D341Med (cell line): Measurements from ENCODE around the gene CACNA1C.

ENCODE experiments used
- DNase-seq: peaks from one replicate; pipeline ENCODE4 v3.0.0; 2012; ENCODE audit warnings: low spot score

Gene CACNA1C

DNA sequence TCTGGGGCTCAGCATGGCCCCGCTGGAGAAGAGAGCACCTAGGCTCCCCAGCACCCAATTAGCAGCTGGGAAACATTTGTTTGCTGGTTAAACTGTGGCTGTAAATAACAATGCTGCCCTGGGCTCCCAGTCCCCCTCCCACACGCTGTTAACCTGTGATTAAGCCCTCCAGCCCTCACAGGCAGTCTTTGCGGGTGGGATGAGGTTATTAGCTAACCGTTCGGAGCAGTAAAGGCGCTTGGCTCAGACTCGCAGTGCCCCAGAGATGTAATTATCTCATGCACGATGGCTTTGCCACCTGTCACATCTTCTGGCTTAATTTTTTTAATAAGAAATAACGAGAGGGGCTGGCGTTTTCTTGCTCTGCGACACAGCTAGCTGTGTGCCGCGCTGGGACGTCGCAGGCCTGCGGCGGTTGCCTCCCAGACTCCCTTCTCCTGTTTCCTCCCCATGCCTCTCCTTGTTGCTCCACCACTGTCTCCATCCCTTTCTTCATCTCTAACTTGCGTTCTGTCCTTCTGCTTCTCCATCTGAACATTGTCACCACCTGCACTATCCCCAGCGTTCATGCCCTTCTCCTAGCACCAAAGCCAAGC is 502.8 kb downstream of the CACNA1C start:
- DNase-seq = peak; percentile 90

DNA sequence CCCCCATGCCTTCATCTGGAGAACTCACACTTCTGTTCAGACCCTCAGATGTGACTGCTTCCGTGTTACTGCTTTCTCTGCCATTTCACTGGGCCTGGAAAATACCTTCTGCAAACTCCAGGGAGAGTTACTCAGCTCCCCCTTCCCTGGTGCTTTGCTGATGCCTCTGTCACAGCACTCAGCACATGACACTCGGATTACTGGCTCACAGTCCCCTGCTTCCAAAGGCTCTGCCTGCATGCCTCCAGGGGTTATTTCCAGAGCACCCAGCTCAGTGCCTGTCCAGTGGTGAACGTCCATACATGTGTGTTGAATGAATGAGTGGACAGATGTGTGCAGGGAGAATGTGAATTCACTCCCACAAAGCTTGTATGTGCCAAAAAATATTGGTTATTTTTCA is 504.8 kb downstream of the CACNA1C start:
- no peak for DNase-seq

DNA sequence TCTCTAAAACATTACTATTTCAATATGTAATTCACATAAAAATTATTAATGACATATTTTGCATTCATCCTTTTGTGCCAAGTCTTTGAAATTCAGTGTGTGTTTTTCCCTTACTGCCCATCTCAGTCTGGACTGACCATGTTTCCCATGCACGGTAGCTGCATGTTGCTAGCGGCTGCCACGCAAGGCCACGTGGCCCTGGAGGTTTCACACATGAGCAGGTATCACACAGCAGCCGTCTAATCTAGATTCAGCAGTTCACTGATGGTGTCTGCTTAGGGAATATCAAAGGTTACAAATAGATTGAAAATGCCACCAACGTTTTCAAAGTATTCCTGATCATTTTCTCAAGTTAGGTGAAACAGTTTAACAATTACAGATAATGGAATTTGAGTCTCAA is 507.1 kb downstream of the CACNA1C start:
- DNase-seq = no peak

DNA sequence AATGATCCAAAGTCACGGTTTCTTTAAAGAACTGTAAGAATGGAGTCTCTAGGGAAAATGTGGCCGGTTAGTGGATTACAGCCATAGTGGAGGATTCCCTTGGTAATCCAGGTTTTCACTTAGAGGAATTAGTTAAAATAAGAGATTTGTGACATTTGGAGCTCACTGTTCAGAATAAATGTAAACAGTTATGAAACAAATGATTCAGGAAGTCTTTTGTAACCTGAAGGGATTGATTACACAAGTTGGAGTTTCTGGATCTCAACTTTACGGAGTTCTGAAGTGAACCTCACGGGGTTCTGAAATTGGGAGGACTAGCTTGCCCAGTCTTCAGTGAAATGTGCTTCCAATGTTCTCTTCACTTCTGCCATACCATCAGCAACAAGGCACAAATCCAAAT is 507.6 kb downstream of the CACNA1C start:
- no peak for DNase-seq

DNA sequence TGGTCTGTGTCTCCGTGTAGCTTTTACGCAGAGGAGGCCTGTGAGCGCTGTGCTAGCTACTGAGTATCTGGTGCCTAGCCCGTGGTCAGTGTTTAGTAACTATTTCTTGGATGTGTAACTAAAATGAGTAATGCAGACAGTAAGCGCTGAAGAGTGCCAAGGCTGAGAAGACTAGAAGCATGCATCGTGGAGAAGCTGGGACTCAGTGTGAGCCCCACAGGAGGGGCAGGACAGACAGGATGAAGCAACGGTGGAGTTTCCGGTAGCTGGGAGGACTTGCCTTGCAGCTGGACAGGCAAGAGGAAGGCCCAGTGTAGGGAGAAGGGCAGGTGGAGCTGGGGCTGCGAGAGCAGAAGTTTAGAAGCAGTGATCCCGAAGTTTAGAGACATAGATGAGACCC is 508.6 kb downstream of the CACNA1C start:
- no peak for DNase-seq

DNA sequence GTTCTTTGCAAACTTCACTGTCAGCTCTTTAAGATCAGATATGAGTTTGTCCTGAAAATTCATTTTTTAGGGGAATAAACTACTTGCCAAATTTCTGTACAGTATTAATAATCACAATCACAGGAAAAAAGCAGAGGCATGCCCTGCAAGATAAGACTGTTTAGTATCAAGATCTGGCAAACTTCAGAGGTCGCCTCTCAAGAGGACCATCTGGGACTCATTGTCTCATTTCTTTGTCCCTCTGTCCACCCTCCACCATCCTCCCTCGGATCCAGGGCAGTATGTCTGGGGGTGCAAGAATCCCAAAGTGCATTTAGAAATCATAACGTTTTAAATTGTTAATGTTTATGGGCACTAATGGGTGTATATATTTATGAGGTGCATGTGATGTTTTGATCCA is 509.6 kb downstream of the CACNA1C start:
- DNase-seq = no peak

DNA sequence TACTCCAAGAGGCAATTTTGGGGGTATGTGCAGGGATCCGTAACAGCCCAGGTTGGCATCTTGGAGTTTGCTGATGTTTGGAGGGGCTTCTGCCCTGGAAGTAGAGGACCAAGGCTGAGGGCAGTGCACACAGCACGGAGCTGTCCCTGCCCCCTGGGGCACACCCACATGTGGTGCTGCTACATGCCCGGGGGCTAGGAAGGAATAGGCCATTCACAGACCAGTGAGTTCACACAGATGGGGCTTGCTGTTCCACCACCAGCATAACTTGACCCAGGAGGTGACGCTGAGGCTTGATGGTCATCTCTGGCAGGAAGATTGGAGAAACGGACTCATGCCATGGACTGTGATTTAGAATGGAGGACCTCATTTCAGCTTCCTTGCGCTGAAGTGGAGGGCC is 510.9 kb downstream of the CACNA1C start:
- DNase-seq = no peak

DNA sequence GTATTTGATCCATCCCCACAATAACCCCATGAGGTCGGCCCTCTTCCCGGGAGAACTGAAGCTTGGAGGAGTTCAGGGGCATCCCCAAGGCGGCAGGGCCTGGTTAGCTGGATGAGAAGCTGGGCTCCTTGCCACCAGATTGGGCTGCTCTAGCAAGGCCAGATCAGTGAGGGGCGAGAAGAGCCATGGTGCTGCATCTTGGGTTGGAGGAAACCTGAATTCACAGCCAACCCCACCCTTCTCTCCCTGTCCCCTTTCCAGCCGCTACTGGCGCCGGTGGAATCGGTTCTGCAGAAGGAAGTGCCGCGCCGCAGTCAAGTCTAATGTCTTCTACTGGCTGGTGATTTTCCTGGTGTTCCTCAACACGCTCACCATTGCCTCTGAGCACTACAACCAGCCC is 513.4 kb downstream of the CACNA1C start:
- no peak for DNase-seq

DNA sequence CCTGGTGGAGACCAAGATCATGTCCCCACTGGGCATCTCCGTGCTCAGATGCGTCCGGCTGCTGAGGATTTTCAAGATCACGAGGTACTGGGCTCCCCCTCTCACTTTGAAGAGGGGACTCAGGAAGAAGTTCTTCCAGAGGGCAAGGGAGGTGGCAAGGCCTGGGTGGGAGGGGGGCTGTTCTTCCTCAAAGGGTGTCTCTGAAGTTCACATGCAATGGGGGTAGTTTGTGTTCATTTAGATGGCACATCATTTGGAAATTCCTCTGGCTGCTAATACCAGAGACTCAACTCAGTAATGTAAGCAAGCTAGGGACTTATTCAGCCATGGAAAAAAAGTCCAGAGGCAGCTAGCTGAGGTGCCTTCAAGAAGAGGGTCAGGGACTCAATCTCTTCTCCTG is 514.9 kb downstream of the CACNA1C start:
- DNase-seq = no peak

DNA sequence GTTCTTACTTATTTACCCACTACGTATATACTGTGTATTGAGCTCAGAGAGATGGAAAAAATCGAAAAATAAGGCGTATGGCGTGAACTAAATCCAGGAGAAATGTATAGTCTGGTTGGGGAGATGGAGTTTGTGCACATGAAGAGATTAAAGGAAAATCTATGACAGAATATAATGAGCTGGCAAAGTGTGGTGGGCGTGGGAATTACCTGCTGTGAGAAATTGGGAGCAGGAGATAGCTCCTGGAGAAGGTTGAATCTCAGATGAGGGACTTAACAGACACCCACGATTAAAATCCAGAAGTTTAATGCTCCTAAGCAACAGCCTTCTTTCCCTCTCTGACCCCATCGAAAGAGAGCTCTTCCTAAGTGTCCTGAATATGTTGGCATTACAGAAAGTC is 517.8 kb downstream of the CACNA1C start:
- no peak for DNase-seq

DNA sequence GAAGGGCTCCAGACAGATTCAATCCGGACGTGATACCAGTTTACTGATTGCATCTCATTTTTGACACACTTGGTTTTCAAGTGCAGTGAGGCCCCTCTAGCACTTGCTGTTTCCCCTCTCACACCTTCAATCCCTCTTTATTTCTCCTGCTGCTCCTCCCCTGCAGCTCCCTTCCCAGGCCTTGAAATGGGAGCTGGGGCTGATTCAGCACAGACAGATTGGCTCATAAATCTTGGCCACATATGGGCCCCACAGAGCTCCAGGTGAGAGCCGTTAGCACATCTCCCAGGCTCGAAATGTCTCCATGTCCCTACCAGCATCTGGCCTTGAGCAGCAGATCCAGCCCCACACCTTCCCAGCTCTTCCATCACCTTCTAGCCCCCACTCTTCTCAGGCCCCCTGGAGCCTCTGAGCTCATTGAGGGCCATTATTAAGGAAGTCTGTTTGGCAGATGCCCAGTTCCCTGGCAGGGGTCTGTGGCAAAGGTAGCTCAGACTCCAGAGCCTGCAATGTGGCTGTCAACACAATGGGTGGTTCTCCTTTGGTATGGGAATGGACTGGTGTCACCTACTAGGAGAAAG is 521.7 kb downstream of the CACNA1C start:
- no peak for DNase-seq

DNA sequence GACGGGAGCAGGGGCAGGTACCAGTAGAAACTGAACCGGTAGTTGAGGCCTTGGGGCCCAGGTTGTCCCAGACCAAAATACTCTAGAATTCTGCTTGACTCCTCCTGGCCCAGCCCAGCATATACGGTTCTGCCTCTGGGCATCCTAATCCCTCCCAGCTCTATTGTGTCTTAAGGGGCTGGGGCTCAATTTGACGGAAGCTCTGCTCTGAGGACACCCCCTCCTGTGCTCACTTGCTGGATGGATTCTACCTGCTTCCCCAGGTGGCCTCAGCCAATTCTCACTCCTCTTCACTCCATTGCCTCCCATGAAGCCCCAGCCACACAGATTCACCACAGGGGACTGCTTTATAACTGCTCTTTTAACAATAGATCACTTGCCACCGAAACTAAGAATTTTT is 522.5 kb downstream of the CACNA1C start:
- DNase-seq = no peak

DNA sequence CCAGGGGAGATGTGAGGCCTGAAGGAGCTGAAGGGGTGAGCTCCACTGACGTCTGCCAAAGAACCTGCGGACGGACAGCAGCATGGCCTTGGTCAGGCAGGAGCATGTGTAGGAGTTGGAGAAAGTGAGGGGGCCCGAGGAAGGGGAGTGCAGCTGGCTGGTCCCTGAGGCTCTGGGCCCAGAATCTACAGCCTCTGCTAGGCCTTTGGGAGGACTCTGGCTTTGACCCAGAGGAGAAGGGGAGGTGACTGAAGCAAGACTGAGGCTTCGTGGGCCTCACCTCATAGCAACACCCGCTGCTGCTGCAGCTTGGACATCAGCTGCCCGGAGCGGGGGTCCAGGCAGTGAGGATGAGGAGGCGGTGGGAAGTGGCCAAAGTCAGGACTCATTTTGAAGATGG is 525.4 kb downstream of the CACNA1C start:
- DNase-seq = no peak

DNA sequence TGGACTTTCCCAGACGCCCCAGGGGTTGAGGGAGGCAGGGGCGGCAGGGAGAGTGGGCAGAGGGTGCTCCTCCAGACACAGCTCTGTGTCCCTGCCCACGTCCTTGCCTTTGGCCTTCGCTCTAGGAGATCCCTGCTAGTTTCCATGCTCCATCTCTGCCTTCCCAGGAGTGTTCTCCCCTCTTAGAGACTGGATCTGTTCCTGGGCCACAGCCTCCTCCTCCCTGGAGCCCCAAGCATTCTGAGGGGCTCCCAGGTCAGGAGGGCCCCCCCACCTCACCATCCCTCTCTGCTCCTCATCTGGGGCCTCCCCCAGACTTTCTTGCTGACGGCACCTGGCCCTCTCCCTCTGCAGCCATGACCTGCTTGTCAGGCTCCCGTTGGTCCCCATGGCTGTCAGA is 526.0 kb downstream of the CACNA1C start:
- DNase-seq = no peak

DNA sequence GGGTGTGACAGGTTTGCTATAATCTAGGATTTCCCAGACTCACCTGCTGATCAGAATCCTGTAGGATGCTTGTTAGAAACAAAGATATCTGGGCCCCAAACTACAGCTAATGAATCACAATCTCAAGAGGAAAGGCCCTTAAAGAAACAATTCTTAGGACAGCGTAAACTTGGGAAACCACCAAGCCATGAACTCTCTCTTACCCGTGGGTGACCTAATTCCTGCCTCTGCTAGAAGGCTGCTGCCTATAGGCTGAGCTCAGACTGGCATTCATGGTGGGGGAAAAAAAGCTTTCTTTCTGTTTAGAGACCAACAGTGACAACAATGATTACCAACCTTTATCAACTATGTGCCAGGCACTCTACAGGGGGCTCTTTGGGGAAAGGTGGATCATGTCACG is 528.0 kb downstream of the CACNA1C start:
- no peak for DNase-seq

DNA sequence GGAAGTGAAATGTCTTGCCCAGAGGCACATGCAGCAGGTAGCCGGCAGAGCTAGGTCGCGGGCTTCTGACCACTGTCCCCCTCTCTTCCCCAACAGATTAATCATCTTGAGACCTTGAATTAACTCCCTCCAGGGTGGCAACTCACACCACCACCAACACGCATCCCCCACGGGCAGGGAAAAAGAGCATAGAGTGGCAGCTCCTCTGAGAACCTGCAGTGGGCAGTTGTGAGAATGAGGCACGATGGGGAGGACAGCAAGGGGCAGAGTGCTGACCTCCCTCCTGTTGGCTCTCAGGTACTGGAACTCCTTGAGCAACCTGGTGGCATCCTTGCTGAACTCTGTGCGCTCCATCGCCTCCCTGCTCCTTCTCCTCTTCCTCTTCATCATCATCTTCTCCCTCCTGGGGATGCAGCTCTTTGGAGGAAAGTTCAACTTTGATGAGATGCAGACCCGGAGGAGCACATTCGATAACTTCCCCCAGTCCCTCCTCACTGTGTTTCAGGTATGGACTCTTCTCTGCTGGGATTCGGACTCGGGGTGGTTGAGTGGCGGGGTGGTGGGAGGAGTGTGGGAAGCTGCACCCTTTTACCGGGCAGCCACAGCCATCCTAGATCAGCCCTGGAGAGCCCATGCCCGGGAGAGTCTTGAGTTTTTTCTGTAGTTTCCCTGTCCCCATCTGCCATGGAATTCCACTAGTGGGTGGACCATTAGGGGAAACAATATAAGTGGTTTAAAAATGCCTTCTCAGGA is 528.7 kb downstream of the CACNA1C start:
- DNase-seq = no peak

DNA sequence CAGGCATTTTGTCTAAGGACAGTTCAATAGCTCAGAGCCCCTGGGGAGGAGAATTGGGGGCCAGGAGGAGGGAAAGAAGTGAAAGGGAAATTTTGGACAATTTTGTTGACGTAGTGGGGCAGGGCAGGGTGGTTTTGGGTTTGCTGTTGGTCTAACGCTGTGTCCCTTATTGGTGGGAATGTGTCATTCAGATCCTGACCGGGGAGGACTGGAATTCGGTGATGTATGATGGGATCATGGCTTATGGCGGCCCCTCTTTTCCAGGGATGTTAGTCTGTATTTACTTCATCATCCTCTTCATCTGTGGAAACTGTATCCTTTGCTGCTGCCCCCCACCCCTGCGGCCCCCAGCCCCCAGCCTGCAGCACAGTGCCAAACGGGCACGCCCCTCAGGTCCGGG is 529.8 kb downstream of the CACNA1C start:
- no peak for DNase-seq

DNA sequence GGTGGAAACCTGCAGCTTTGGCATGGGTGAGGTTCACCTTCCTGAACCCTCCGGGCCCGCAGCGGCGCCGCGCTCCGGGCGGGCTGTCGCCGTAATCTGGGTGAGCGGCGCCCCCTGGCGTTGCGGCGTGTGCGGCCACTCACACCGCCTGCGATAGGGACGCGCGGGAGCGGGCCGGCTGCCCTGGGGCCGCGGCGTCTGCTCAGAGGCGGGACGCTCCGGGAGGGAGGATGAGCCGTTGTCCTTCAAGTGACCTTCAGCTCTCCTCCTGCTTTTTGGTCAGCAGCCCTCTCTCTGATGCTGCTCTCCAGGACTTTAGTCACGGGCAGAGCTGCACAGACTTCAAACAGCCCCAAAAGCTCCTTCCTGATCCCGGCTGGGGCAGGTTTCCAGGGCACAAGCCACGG is 530.3 kb downstream of the CACNA1C start:
- peak; percentile 95 for DNase-seq

DNA sequence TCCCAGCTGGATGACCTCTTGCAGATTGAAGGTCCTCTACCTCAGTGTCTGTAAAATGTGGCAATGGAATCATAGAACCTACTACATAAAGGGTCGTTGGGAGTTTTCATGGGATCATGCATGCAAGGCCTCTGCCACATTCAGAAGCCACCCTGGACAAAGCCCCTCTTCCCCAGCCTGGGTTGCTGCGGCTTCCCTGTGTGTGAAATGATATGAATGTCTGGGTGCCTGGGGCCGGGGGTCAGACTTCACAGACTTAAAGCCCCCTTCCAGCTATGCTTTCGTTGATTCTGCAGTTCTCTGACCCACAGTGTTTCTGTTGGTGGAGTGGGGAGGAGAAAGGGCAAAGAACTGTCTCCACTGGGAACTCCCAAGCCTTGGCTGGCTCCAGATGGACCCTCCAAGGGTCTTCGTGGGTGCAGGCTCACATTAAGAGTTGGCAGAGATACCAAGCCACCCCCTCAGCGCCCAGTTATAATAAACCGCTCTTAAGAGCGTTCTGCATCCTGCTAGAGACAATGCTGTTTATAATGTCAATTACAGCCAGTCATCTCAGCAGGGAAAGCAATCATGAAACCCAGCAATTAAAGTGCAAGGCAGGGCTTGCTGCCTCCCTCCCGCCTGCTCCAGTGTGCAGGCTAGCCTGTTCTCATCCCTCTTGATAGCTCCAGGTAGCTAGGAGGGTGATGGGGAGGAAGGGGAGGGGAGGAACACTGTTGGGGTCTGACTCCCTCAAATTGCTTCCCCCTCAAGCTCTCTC is 531.0 kb downstream of the CACNA1C start:
- no peak for DNase-seq

DNA sequence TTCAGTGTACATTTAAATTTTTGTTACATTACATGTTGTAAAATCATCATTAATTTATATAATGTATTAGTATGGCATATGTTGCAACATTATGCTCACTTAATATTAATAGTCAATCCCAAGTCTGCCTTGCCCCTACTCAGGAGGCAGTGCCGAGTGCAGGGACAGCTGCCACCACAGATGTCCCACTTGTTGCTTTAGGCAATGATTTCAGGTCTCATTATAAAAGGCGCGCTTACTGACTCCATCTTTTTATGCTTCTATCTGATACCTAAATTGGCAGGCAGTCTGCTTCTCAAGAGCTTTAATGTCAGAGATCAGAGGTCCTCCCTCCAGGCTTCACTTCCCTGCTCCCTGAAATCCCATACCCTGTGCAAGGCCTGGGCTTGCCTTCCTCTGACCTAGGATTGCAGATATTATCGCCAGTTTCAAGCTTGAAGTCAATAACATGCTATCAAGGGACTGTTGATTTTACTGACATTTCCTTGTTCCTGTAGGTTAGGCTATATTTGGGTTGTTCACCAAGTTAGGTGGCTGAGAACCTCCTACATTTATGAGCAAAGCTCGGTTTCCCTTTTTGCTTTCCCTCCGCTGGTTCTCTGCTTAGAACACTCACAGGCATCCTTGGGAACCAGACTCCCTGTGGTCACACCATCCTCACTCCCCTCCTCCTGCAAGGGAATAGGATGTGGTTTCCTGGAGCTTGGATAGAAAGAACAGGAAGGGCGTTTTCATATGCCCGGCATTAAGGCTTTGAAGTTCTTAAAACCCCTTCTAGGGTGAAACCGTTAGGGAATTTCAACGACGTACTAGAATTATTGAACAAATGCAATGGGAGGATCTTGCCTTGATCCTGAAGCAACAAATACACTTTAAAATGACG is 533.6 kb downstream of the CACNA1C start:
- no peak for DNase-seq

DNA sequence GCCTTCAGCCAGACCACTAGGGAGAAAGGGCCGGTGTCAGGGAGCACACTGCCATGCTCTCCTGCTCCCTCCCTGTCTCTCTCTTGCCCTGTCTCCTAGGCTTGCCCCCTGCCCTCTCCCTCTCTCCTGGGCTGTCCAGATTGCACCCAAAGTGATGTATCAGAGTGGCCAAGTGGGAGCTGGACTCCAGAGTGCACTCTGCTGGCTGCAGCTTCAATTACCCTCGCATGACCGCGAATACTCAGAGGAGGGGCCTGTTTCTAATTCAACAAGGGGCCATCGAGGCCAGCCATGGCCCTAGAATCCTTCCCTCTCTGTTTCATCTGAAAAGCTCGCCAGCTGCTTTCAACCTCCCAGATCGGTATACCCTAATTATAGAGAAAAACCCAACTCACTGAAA is 535.6 kb downstream of the CACNA1C start:
- DNase-seq = no peak

DNA sequence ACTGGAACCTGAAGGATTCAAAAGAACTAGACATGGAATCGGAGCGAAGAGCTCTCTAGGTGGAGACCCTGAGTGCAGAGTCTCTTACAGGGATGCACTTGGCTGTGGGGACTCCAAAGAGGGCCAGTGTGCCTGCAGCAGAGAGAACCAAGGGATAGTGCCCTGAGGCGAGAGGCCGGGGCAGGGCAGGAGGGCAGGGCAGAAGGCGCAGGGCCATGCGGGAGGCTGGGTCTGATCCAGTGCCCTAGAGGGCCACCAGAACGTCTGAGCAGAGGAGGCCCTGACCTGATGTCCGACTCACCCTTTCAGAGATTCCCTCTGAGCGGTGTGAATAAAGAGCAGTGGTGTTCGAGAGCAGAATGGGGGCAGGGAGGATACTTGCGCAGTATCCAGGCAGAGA is 536.6 kb downstream of the CACNA1C start:
- no peak for DNase-seq
